Measurements from ENCODE around the gene CLEC12A.
A peak's percentile ranks its signal among the peaks of the same experiment; 100 is the strongest.
"Not testable (repeated sequence)": the region's sequence is repeated elsewhere in the genome, so short reads cannot be mapped to it uniquely, and the experiment has no call there.

The CLEC12A gene

GRCh38 chr12:9971181-9971580 lies at the start of gene CLEC12A:
Gene CLEC12A (plus strand): TSS chr12:9971409. CDS start chr12:9971597, 188 bp downstream.
- peak; percentile 86 for DNase-seq

GRCh38 chr12:9922429-9922828 lies 48.8 kb upstream of the CLEC12A start:
- no peak for DNase-seq

GRCh38 chr12:9925705-9926393 lies 45.4 kb upstream of the CLEC12A start:
- peak; percentile 56 for DNase-seq

- no peak for DNase-seq
Observed at GRCh38 chr12:9926876-9927275, 44.3 kb upstream of the CLEC12A start.

GRCh38 chr12:9928607-9929006 lies 42.6 kb upstream of the CLEC12A start:
- DNase-seq: peak; percentile 47

- DNase-seq: no peak
Observed at GRCh38 chr12:9931245-9931644, 40.0 kb upstream of the CLEC12A start.

GRCh38 chr12:9932270-9932669 lies 38.9 kb upstream of the CLEC12A start, which contains the start of gene CLEC2A:
Gene CLEC2A (minus strand): TSS chr12:9932370. CDS start chr12:9932329, 41 bp downstream.
- DNase-seq: no peak

- no peak for DNase-seq
Observed at GRCh38 chr12:9933958-9934357, 37.3 kb upstream of the CLEC12A start.

- DNase-seq: no peak
Observed at GRCh38 chr12:9935026-9935425, 36.2 kb upstream of the CLEC12A start.

- no peak for DNase-seq
Observed at GRCh38 chr12:9936591-9936990, 34.6 kb upstream of the CLEC12A start.

GRCh38 chr12:9940375-9940774 lies 30.8 kb upstream of the CLEC12A start:
- DNase-seq: peak; percentile 67

GRCh38 chr12:9941838-9942237 lies 29.4 kb upstream of the CLEC12A start:
- DNase-seq: no peak

- peak; percentile 69 for DNase-seq
Observed at GRCh38 chr12:9943240-9943639, 28.0 kb upstream of the CLEC12A start.

- peak; percentile 72 for DNase-seq
Observed at GRCh38 chr12:9944391-9944790, 26.8 kb upstream of the CLEC12A start.

- peak; percentile 39 for DNase-seq
Observed at GRCh38 chr12:9947674-9948073, 23.5 kb upstream of the CLEC12A start.

GRCh38 chr12:9948606-9949296 lies 22.5 kb upstream of the CLEC12A start:
- peak; percentile 95 for DNase-seq

- DNase-seq: peak; percentile 48
Observed at GRCh38 chr12:9951026-9951675, 20.1 kb upstream of the CLEC12A start.

GRCh38 chr12:9952954-9953729 lies 18.1 kb upstream of the CLEC12A start:
- DNase-seq: not testable (repeated sequence)

- DNase-seq: no peak
Observed at GRCh38 chr12:9957834-9958233, 13.4 kb upstream of the CLEC12A start.

GRCh38 chr12:9960590-9960989 lies 10.6 kb upstream of the CLEC12A start:
- DNase-seq: peak; percentile 55

GRCh38 chr12:9961106-9961505 lies 10.1 kb upstream of the CLEC12A start:
- no peak for DNase-seq

- no peak for DNase-seq
Observed at GRCh38 chr12:9961901-9962300, 9.3 kb upstream of the CLEC12A start.

- DNase-seq: no peak
Observed at GRCh38 chr12:9969673-9970072, 1.5 kb upstream of the CLEC12A start.

Measured in inflammatory macrophage treated with lipopolysaccharide for 4 hours (primary cell).